Measurements from ENCODE around the gene SDC3. TPM values are rescaled to one million over a fixed set of nuclear protein-coding genes. Genes with fewer than 3 reads are reported as not detected.

SDC3 gene
- total and polyA plus RNA-seq, 4 donors: 21.2 to 41.8 (median 23.7) TPM

GRCh38 chr1:30838996-30839395, 69.6 kb downstream of the SDC3 start:
- no peak for TF ChIP-seq CTCF (IDR thresholded peaks at IDR 0.05; ENCODE audit: control extremely low read depth, extremely low read depth)
- Histone ChIP-seq H3K9ac (ENCODE audit: insufficient read depth in 1 of 2, low read length in 2 of 2) (no peak overlapping the region), H3K4me1 (ENCODE audit: control insufficient read depth in 5 of 5, insufficient read depth in 5 of 5, low read length in 5 of 5) (peaks cover 0 to 12% (median 4%) of the 10 kb centered on the region in 5 donors), H3K27ac (ENCODE audit: low read depth in 1 of 2, low read length in 1 of 2) (no peak overlapping the region), H3K4me3 (no peak overlapping the region), H3K9me3 (ENCODE audit: control insufficient read depth in 4 of 4, insufficient read depth in 3 of 4, low read length in 3 of 4) (no peaks in the 10 kb centered on the region), H3K27me3 (ENCODE audit: control insufficient read depth in 3 of 3, insufficient read depth in 3 of 3, low read length in 2 of 3) (peaks cover 0 to 8% (median 0%) of the 10 kb centered on the region in 3 donors), H3K36me3 (ENCODE audit: control insufficient read depth in 4 of 4, insufficient read depth in 4 of 4, low read length in 4 of 4) (no peaks in the 10 kb centered on the region)
- ATAC-seq (ENCODE audit: insufficient read depth, low FRiP score) (no peak), DNase-seq (no peak)
- WGBS, 2 donors: 90 to 94% methylated on average over 7 of the region's 7 CpGs

- H3K27ac ChIP-seq (ENCODE audit: low read depth in 1 of 2, low read length in 1 of 2): no peak overlapping the region
- no peak overlapping the region for H3K9ac ChIP-seq (ENCODE audit: insufficient read depth in 1 of 2, low read length in 2 of 2)
- no peak overlapping the region for H3K4me3 ChIP-seq
- no peaks in the 10 kb centered on the region for H3K36me3 ChIP-seq (ENCODE audit: control insufficient read depth in 4 of 4, insufficient read depth in 4 of 4, low read length in 4 of 4)
- no peak for ATAC-seq (ENCODE audit: insufficient read depth, low FRiP score)
- H3K9me3 ChIP-seq (ENCODE audit: control insufficient read depth in 4 of 4, insufficient read depth in 3 of 4, low read length in 3 of 4): no peaks in the 10 kb centered on the region
- DNase-seq: no peak
- H3K4me1 ChIP-seq (ENCODE audit: control insufficient read depth in 5 of 5, insufficient read depth in 5 of 5, low read length in 5 of 5): peaks cover 0 to 9% (median 3%) of the 10 kb centered on the region in 5 donors
- no peak for TF ChIP-seq CTCF (IDR thresholded peaks at IDR 0.05; ENCODE audit: control extremely low read depth, extremely low read depth)
- H3K27me3 ChIP-seq (ENCODE audit: control insufficient read depth in 3 of 3, insufficient read depth in 3 of 3, low read length in 2 of 3): peaks cover 0 to 12% (median 0%) of the 10 kb centered on the region in 3 donors
- 76 to 77% methylated on average over 1 of the region's 1 CpG for WGBS, 2 donors
These were observed 70.9 kb downstream of the SDC3 start for GRCh38 chr1:30837653-30838052.

- ATAC-seq (ENCODE audit: insufficient read depth, low FRiP score): no peak
- H3K27me3 ChIP-seq (ENCODE audit: control insufficient read depth in 3 of 3, insufficient read depth in 3 of 3, low read length in 2 of 3): peaks cover 0 to 12% (median 0%) of the 10 kb centered on the region in 3 donors
- no peak overlapping the region for H3K9ac ChIP-seq (ENCODE audit: insufficient read depth in 1 of 2, low read length in 2 of 2)
- no peaks in the 10 kb centered on the region for H3K9me3 ChIP-seq (ENCODE audit: control insufficient read depth in 4 of 4, insufficient read depth in 3 of 4, low read length in 3 of 4)
- 66 to 70% methylated on average over 4 of the region's 4 CpGs for WGBS, 2 donors
- DNase-seq: no peak
- no peak for TF ChIP-seq CTCF (IDR thresholded peaks at IDR 0.05; ENCODE audit: control extremely low read depth, extremely low read depth)
- H3K36me3 ChIP-seq (ENCODE audit: control insufficient read depth in 4 of 4, insufficient read depth in 4 of 4, low read length in 4 of 4): no peaks in the 10 kb centered on the region
- H3K4me1 ChIP-seq (ENCODE audit: control insufficient read depth in 5 of 5, insufficient read depth in 5 of 5, low read length in 5 of 5): no peaks in the 10 kb centered on the region
- H3K27ac ChIP-seq (ENCODE audit: low read depth in 1 of 2, low read length in 1 of 2): no peak overlapping the region
- no peak overlapping the region for H3K4me3 ChIP-seq
These were observed 74.3 kb downstream of the SDC3 start for GRCh38 chr1:30834253-30834652.

- no peak for DNase-seq
- ATAC-seq (ENCODE audit: insufficient read depth, low FRiP score): peak; percentile 66
- H3K27me3 ChIP-seq (ENCODE audit: control insufficient read depth in 3 of 3, insufficient read depth in 3 of 3, low read length in 2 of 3): peaks cover 0 to 10% (median 0%) of the 10 kb centered on the region in 3 donors
- H3K9ac ChIP-seq (ENCODE audit: insufficient read depth in 1 of 2, low read length in 2 of 2): no peak overlapping the region
- no peak overlapping the region for H3K27ac ChIP-seq (ENCODE audit: low read depth in 1 of 2, low read length in 1 of 2)
- H3K36me3 ChIP-seq (ENCODE audit: control insufficient read depth in 4 of 4, insufficient read depth in 4 of 4, low read length in 4 of 4): no peaks in the 10 kb centered on the region
- no peak for TF ChIP-seq CTCF (IDR thresholded peaks at IDR 0.05; ENCODE audit: control extremely low read depth, extremely low read depth)
- no peaks in the 10 kb centered on the region for H3K9me3 ChIP-seq (ENCODE audit: control insufficient read depth in 4 of 4, insufficient read depth in 3 of 4, low read length in 3 of 4)
- no peak overlapping the region for H3K4me3 ChIP-seq
- no peaks in the 10 kb centered on the region for H3K4me1 ChIP-seq (ENCODE audit: control insufficient read depth in 5 of 5, insufficient read depth in 5 of 5, low read length in 5 of 5)
- 51 to 64% methylated on average over 6 of the region's 6 CpGs for WGBS, 2 donors
These were observed 78.0 kb downstream of the SDC3 start for GRCh38 chr1:30830537-30830936.

Measured in lung (tissue), 12 donors.